ENCODE measurements around the gene SFMBT2.

GRCh38 chr10:7377614-7378248 is 33.1 kb downstream of the SFMBT2 start:
- TF ChIP-seq CTCF (conservative IDR thresholded peaks at IDR 0.05; ENCODE audit: low read length) (no peak), EZH2phosphoT487 (IDR thresholded peaks at IDR 0.05; ENCODE audit: borderline replicate concordance, low read depth, low read length) (no peak)

Data from OCI-LY7 (cell line).